Ishikawa (cell line): ENCODE measurements around the gene FOSL1.

Source experiments
- CEBPB ChIP-seq: IDR thresholded peaks from 2 replicates; pipeline ENCODE4 v1.6.1; 2012
- CREB1 ChIP-seq: IDR thresholded peaks from 2 replicates; pipeline ENCODE4 v1.6.1; 2012; ENCODE audit warnings: low read depth
- EGR1 ChIP-seq: IDR thresholded peaks from 2 replicates; pipeline ENCODE4 v1.6.1; 2012
- EP300 ChIP-seq: IDR thresholded peaks from 2 replicates; pipeline ENCODE4 v1.6.1; 2012; ENCODE audit warnings: borderline replicate concordance
- FOXM1 ChIP-seq: IDR thresholded peaks from 2 replicates; pipeline ENCODE4 v1.6.1; 2012; ENCODE audit warnings: low read depth, borderline replicate concordance
- NFIC ChIP-seq: IDR thresholded peaks from 2 replicates; pipeline ENCODE4 v1.6.1; 2012
- RAD21 ChIP-seq: IDR thresholded peaks from 2 replicates; pipeline ENCODE4 v1.6.1; 2012; ENCODE audit warnings: low read depth
- TAF1 ChIP-seq: IDR thresholded peaks from 2 replicates; pipeline ENCODE4 v1.6.1; 2012; ENCODE audit warnings: low read depth, mild to moderate bottlenecking
- TCF12 ChIP-seq: IDR thresholded peaks from 2 replicates; pipeline ENCODE4 v1.6.1; 2012; ENCODE audit warnings: low read depth
- TEAD4 ChIP-seq: IDR thresholded peaks from 2 replicates; pipeline ENCODE4 v1.6.1; 2012
- YY1 ChIP-seq: IDR thresholded peaks from 2 replicates; pipeline ENCODE4 v1.6.1; 2012; ENCODE audit warnings: low read depth
- ZBTB7A ChIP-seq: IDR thresholded peaks from 2 replicates; pipeline ENCODE4 v1.6.1; 2012; ENCODE audit warnings: low read depth
- TF ChIP-seq, protein P1 (sequence below): IDR thresholded peaks from 2 replicates; pipeline ENCODE4 v1.6.1; 2012
- TF ChIP-seq, protein P2 (sequence below): IDR thresholded peaks from 2 replicates; pipeline ENCODE4 v1.6.1; 2012
- TF ChIP-seq, protein P3 (sequence below): IDR thresholded peaks from 2 replicates; pipeline ENCODE4 v1.6.1; 2012; ENCODE audit warnings: low read depth, mild to moderate bottlenecking

FOSL1 gene

DNA sequence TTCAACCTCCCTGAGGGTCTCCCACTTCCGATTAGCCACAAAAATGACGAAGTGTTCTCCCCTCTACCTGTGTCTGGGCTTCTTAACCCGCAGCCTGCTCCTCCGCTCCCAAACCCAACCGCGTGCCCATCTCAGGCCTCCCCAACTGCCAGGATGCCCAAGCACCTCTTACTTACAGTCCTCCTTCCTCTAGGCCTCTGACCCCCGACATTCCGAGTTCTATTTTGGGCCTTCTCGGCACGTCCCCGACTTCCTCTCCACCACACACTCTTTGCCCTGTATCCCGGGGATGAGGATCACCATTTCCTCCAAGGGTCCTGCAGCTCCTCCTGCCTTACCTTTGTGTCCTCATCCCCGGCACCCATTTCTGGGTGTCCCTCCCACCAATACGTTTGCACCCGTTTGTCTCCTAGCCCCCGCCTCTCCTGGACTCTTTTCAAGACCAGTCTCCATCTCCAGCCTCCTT lies 40.3 kb downstream of the FOSL1 start:
- no peak for TF ChIP-seq TEAD4
- TF ChIP-seq, protein P1, sequence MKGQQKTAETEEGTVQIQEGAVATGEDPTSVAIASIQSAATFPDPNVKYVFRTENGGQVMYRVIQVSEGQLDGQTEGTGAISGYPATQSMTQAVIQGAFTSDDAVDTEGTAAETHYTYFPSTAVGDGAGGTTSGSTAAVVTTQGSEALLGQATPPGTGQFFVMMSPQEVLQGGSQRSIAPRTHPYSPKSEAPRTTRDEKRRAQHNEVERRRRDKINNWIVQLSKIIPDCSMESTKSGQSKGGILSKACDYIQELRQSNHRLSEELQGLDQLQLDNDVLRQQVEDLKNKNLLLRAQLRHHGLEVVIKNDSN, result no peak

DNA sequence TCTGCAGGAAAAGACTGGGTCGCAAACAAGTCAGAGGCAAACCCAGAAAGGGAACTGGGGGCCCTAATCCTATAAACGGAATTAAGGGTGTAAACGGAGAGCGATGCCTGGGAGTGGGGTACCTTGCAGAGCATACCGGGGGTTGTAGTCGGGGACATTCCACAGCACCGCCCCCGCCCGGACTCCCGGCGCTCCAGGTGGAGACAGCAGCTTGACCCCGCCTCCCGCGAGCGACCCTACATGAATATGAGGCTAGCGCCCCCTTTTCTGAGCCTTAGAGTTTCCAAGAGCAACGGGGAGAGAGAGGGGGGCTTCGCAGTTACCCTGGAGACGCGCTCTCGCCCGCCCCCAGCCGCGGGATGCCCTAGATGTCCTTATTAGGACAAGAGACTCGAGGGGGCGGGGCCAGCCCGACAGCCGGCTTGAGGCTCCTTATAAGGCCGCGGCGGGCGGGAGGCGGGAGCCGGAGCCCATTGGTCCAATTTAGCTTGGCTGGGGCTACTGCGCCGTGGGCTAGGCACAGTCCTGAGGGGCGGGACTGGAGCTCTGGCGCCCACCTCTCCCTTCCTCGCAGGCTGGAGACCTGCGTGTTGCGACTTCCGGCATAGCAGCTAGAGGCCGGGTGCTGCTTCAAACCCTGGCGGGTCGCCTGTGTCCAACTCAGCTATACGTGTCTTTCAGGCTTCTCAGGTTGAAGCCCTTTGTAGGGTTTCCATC lies 40.9 kb downstream of the FOSL1 start:
- TF ChIP-seq ZBTB7A (0 out of 2 replicates have a peak, but pooled peaks have one; percentile 77), EGR1 (peak; percentile 78), TAF1 (peak; percentile 62), TEAD4 (0 out of 2 replicates have a peak, but pooled peaks have one; percentile 38), YY1 (no peak), EP300 (peak; percentile 68), NFIC (no peak)

DNA sequence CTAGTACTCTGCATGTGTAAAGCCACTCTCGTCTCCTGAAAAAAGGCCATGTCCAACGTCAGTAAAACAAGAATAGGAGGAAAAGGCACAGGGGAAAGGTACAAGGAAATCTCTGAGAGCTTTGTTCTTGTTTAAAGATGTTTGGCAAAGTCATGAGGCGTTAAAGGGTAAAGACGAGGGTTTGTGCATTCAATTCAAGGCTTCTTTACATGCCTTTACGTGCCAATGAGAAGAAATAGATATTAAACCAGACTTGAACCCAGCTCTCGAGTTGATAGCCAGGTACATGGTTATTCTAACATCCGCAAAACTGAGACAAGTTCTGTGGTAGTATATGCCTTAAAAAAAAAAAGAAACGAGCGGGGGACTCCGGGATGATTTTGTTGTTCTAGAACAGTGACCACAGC lies 41.5 kb downstream of the FOSL1 start:
- TF ChIP-seq EGR1, result no peak
- TF ChIP-seq EP300, result no peak
- TF ChIP-seq FOXM1, result no peak
- TF ChIP-seq, protein P1, result no peak
- TF ChIP-seq ZBTB7A, result no peak
- TF ChIP-seq TEAD4, result no peak
- no peak for TF ChIP-seq NFIC
- TF ChIP-seq, protein P2, sequence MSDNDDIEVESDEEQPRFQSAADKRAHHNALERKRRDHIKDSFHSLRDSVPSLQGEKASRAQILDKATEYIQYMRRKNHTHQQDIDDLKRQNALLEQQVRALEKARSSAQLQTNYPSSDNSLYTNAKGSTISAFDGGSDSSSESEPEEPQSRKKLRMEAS, result no peak
- TF ChIP-seq CREB1, result no peak
- TF ChIP-seq RAD21, result no peak
- TF ChIP-seq, protein P3, sequence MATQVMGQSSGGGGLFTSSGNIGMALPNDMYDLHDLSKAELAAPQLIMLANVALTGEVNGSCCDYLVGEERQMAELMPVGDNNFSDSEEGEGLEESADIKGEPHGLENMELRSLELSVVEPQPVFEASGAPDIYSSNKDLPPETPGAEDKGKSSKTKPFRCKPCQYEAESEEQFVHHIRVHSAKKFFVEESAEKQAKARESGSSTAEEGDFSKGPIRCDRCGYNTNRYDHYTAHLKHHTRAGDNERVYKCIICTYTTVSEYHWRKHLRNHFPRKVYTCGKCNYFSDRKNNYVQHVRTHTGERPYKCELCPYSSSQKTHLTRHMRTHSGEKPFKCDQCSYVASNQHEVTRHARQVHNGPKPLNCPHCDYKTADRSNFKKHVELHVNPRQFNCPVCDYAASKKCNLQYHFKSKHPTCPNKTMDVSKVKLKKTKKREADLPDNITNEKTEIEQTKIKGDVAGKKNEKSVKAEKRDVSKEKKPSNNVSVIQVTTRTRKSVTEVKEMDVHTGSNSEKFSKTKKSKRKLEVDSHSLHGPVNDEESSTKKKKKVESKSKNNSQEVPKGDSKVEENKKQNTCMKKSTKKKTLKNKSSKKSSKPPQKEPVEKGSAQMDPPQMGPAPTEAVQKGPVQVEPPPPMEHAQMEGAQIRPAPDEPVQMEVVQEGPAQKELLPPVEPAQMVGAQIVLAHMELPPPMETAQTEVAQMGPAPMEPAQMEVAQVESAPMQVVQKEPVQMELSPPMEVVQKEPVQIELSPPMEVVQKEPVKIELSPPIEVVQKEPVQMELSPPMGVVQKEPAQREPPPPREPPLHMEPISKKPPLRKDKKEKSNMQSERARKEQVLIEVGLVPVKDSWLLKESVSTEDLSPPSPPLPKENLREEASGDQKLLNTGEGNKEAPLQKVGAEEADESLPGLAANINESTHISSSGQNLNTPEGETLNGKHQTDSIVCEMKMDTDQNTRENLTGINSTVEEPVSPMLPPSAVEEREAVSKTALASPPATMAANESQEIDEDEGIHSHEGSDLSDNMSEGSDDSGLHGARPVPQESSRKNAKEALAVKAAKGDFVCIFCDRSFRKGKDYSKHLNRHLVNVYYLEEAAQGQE, result no peak
- TF ChIP-seq TCF12, result no peak
- TF ChIP-seq CEBPB, result no peak
- no peak for TF ChIP-seq TAF1
- no peak for TF ChIP-seq YY1

DNA sequence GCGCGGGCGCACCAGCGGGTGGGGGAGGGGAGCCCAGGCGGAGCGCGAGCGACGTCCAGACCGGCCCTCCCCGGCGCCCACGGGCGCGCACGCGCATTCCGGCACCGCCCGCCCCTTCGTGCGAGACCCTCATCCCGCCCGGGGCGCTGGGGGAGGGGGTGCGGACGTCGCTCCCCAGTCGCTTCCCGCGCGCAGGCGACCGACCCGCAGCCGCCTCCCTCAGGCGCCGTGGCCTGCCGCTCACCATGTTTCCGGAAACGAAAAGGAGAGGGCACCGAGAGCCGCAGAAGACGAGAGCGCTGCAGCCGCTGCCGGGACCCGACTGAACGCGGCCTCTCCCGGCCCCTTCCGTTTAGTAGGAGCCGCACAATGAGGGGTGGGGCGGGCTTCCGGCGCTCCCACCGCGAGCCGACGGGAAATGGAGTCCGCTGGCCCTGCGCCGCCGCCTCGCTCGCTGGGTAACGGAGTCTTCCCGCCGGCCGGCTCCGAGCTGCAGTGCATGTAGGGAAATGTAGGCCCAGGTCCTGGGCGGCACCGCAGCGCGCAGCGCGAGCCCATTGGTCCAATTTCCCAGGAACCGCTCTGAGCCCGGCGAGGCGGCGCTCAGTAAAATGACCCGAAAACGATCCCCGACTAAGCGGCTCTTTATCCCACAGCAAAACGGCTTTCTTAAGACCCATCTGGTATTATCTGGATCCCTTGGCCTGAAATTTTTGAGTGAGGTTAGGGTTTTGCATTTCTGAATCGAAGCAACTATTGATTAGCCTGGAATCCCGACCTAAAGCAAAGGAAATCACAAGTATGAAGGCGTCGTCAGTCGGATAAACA lies 42.1 kb downstream of the FOSL1 start, which contains the start of gene CFL1:
CFL1 (minus strand) TSS at position 328 of the 828 bp plus-strand sequence; CDS start at position 247, 81 bp downstream.
- TF ChIP-seq TEAD4 (peak; percentile 27; the same call in 1 of the 2 replicates), EGR1 (peak; percentile 54; the same call in 1 of the 2 replicates), CREB1 (no peak), YY1 (peak; percentile 55), TAF1 (peak; percentile 96), ZBTB7A (no peak), EP300 (peak; percentile 20; the same call in 1 of the 2 replicates), RAD21 (no peak), TCF12 (peak; percentile 76), NFIC (peak; percentile 45; the same call in 1 of the 2 replicates)
- TF ChIP-seq, protein P2, result no peak; the same call in none of the 2 replicates
- TF ChIP-seq, protein P1, result peak; percentile 45

DNA sequence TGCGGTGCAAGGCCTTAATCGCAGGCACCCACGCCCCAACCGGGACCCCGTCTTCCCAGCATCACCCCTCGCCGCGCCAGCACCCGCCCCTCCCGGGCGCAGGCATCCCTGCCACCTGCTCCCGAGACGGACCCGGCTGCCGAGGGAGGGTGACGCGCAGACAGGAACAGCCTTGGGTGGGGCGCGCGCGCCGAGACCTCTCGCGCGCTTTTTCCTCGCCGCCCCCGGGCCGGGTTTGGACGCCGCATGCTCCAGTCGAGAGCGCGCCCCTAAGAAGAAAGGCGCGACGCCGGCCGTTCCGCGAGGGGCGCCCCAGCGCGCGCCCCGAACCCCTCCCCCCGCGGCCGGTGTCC lies 42.7 kb downstream of the FOSL1 start:
- TF ChIP-seq, protein P2, result peak; percentile 49; the same call in 1 of the 2 replicates
- TF ChIP-seq YY1 (no peak), EP300 (peak; percentile 62)

DNA sequence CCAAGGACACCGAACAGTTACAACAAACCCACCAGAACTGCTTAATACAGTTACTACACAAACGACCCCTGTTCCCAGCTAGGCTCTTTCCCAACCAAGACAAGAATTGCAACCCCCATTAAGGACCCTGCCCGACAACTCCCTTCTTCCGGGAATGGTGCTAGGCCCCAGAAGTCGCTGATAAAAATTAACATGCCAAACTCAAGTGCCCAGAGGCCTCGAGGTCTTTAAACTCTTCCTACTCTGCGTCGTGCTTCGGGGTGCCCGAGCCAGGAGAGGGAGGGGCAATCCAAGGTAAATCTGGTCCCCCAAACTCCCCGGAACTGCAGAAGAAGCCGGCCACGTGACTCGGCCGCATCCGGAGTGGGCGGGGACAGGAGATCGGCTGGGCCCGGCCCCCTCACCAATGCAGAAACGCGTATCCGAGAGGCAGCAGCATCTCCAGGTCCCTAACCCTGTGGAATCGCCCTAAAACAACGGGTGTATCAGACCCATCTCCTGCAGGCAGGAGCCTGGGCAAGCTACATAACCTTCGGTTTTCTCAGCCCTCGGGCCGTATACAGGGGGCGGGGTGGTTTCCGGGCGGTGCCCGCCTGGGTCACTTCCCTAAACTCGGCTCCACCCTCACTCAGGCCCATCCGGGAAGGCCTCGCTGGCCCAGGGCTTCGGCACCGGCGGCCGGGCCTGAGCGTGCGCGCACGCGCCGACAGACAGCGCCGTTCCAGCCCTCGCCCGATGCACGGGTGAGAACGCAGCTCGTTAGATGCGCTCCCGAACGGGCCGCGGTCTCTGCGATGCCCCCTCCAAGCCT lies 43.3 kb downstream of the FOSL1 start:
- TF ChIP-seq, protein P1, result peak; percentile 96
- TF ChIP-seq, protein P3, result no peak
- TF ChIP-seq TEAD4 (peak; percentile 19; the same call in 1 of the 2 replicates), RAD21 (no peak), NFIC (no peak), TAF1 (no peak; the same call in 1 of the 2 replicates), YY1 (0 out of 2 replicates have a peak, but pooled peaks have one; percentile 25)
- TF ChIP-seq, protein P2, result peak; percentile 1; the same call in 1 of the 2 replicates
